Ascending aorta (tissue), 2 donors: ENCODE results near the gene ZNF135. TPM values are rescaled to one million over a fixed set of nuclear protein-coding genes. Genes with fewer than 3 reads are reported as not detected.

Experiments used
- DNase-seq, 2 donors: peaks; one replicate each; pipeline ENCODE4 v3.0.0-alpha.2; 2019; ENCODE audit warnings: low spot score in 2 of 2
- H3K27ac ChIP-seq, 2 donors: fragments of 200-600 bp; sonication (generic); one replicate each; pipeline ENCODE4 v1.5.1; 2016 to 2017; ENCODE audit warnings: mild to moderate bottlenecking in 1 of 2
- H3K27me3 ChIP-seq: fragments of 200-600 bp; sonication (generic); one replicate; pipeline ENCODE4 v1.5.1; 2017
- H3K36me3 ChIP-seq, 2 donors: fragments of 200-600 bp; sonication (generic); one replicate each; pipeline ENCODE4 v1.5.1; 2016
- H3K4me1 ChIP-seq, 2 donors: fragments of 200-600 bp; sonication (generic); one replicate each; pipeline ENCODE4 v1.5.1; 2016 to 2017; ENCODE audit warnings: mild to moderate bottlenecking in 1 of 2
- H3K4me3 ChIP-seq, 2 donors: fragments of 200-600 bp; sonication (generic); one replicate each; pipeline ENCODE4 v1.5.1; 2016 to 2017; ENCODE audit warnings: mild to moderate bottlenecking in 1 of 2
- H3K9me3 ChIP-seq, 2 donors: fragments of 200-600 bp; sonication (generic); one replicate each; pipeline ENCODE4 v1.5.1; 2016
- CTCF ChIP-seq, 3 experiments: fragments of 200-600 bp in 2 of 3; fragments of 450-650 bp in 1 of 3; sonication (generic) in 2 of 3; IDR thresholded peaks; one replicate each; pipeline ENCODE4 v1.5.1; 2016 to 2019; ENCODE audit warnings: antibody characterized with exemption in 3 of 3, mild to moderate bottlenecking in 1 of 3, moderate library complexity in 1 of 3
- intact Hi-C: fragments of 100-400 bp; cut with DNase I; formaldehyde crosslinking; loops from one replicate; pipeline ENCODE4 v1.15.1; 2023
- total RNA-seq: library from RNA; depleted of rRNA; stranded (reverse); fragments of >200 nt; gene quantifications from one replicate; pipeline ENCODE4 v1.1.0, GENCODE V29; 2016

ZNF135 gene
- total RNA-seq, 1 donor from 2014 or later, result 3.7 TPM

- no peaks in the 10 kb centered on the region for H3K27me3 ChIP-seq
- no peak overlapping the region for H3K27ac ChIP-seq
- TF ChIP-seq CTCF (IDR thresholded peaks at IDR 0.05), result no peak
- no peak overlapping the region for H3K4me3 ChIP-seq
- no peak for DNase-seq
- no peaks in the 10 kb centered on the region for H3K4me1 ChIP-seq
- intact Hi-C loops, result no loop called here
- H3K36me3 ChIP-seq, result peaks cover 60 to 66% of the 10 kb centered on the region in 2 donors
- H3K9me3 ChIP-seq, result peaks cover 73 to 85% of the 10 kb centered on the region in 2 donors
Observed at GRCh38 chr19:58086825-58087710, 28.0 kb downstream of the ZNF135 start.

GRCh38 chr19:58088521-58089052 is 29.5 kb downstream of the ZNF135 start:
- Histone ChIP-seq H3K36me3 (peaks cover 58 to 64% of the 10 kb centered on the region in 2 donors), H3K4me1 (no peaks in the 10 kb centered on the region), H3K9me3 (peaks cover 69 to 84% of the 10 kb centered on the region in 2 donors), H3K27ac (no peak overlapping the region), H3K4me3 (no peak overlapping the region), H3K27me3 (no peaks in the 10 kb centered on the region)
- TF ChIP-seq CTCF (IDR thresholded peaks at IDR 0.05), result no peak
- no peak for DNase-seq
- intact Hi-C loops, result no loop called here

- Histone ChIP-seq H3K27me3 (no peaks in the 10 kb centered on the region), H3K27ac (no peak overlapping the region), H3K36me3 (peaks cover 45 to 56% of the 10 kb centered on the region in 2 donors), H3K4me3 (no peak overlapping the region), H3K4me1 (no peaks in the 10 kb centered on the region), H3K9me3 (peaks cover 56 to 84% of the 10 kb centered on the region in 2 donors)
- TF ChIP-seq CTCF (IDR thresholded peaks at IDR 0.05), result no peak
- DNase-seq, result no peak
- intact Hi-C loops, result loop anchor here (10.0 kb wide), 1 partner anchor 1695 kb away; the partner anchor contains the start of gene ZNF582
Observed at GRCh38 chr19:58089846-58090245, 30.8 kb downstream of the ZNF135 start.

DNA sequence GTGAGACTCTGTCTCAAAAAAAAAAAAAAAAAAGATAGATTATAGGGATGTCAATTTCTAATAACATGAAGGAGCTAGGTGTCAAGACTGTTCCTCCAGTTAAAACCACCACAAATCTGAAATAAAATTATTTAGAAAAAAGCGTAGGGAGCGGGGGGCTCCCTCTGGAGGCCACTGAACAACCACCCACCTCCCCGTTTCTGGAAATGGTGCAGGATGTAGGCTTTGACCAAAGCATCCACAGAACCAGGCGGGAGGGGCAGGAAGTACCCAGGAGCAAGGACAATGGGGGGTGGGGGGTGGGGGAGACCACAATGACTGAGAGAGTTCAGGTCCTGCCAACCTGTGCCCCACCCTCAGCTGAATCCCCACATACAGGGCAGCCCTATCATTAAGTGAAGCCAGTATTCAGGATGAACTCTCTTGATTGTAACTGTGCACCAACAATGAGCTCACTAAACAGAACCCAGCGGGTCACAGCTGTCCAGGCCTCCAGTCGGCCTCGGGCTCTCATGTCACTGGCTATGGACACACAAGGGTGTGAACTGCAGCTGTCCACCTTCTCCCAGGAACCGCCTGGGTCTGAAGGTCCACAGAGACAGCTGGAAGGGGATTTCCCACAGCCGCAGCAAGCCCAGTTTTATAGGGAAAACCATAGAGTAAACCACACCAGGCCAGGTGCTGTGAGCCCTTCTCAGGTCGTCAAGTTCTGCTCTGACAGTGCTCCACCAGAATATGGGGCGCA is 32.3 kb downstream of the ZNF135 start:
- intact Hi-C loops, result loop anchor here (10.0 kb wide), 1 partner anchor 1697 kb away; the partner anchor contains the start of gene ZNF582
- H3K36me3 ChIP-seq, result peaks cover 29 to 50% of the 10 kb centered on the region in 2 donors
- TF ChIP-seq CTCF (IDR thresholded peaks at IDR 0.05), result no peak
- no peak for DNase-seq
- H3K9me3 ChIP-seq, result peaks cover 46 to 78% of the 10 kb centered on the region in 2 donors
- no peak overlapping the region for H3K27ac ChIP-seq
- H3K4me3 ChIP-seq, result no peak overlapping the region
- no peaks in the 10 kb centered on the region for H3K4me1 ChIP-seq
- H3K27me3 ChIP-seq, result no peaks in the 10 kb centered on the region

GRCh38 chr19:58093071-58093470 is 34.0 kb downstream of the ZNF135 start:
- TF ChIP-seq CTCF (IDR thresholded peaks at IDR 0.05), result no peak
- Histone ChIP-seq H3K27me3 (no peaks in the 10 kb centered on the region), H3K27ac (no peak overlapping the region), H3K4me3 (no peak overlapping the region), H3K9me3 (peaks cover 35 to 61% of the 10 kb centered on the region in 2 donors), H3K4me1 (peaks cover 0 to 5% of the 10 kb centered on the region in 2 donors), H3K36me3 (peaks cover 14 to 33% of the 10 kb centered on the region in 2 donors)
- intact Hi-C loops, result loop anchor here (10.0 kb wide), 1 partner anchor 1698 kb away; the partner anchor contains the start of gene ZNF582
- DNase-seq, result no peak
